ENCODE results near the gene TARS2. TPM values are rescaled to one million over a fixed set of nuclear protein-coding genes. Genes with fewer than 3 reads are reported as not detected.

Gene TARS2
- polyA plus RNA-seq, 1 experiment = 14.6 TPM

- POLR2A ChIA-PET = interaction anchor here (0.7 to 1.1 kb wide), 3 partner anchors 12 to 33 kb away, joined by 3 to 4 read pairs (median 4); partner anchors contain the start of gene FALEC
- H3K27ac ChIP-seq (ENCODE audit: low read depth, low read length) = peak within 1 kb of the TSS; percentile 61
- no peak for DNase-seq (ENCODE audit: low read depth, low spot score)
Observed at GRCh38 chr1:150548632-150549495, 61.6 kb downstream of the TARS2 start, which contains the start of gene ADAMTSL4. TSS of gene ADAMTSL4 (plus strand) at chr1:150549408. CDS start at chr1:150552289, 2,881 bp downstream.

GRCh38 chr1:150549496-150550221 is 62.4 kb downstream of the TARS2 start:
- no peaks in the 10 kb centered on the region for H3K9me3 ChIP-seq (ENCODE audit: control insufficient read depth, insufficient read depth, low read length)
- 0 out of 2 replicates have a peak, but pooled peaks have one; percentile 4 for TF ChIP-seq CTCF (IDR thresholded peaks at IDR 0.05; ENCODE audit: low read depth, low read length)
- DNase-seq (ENCODE audit: low read depth, low spot score) = no peak
- no peak overlapping the region for H3K27ac ChIP-seq (ENCODE audit: low read depth, low read length)
- peak overlapping the region; percentile 64 for H3K4me3 ChIP-seq (ENCODE audit: low read depth, low read length)
- POLR2A ChIA-PET = no interaction called here
- CTCF ChIA-PET = interaction anchor here (0.7 to 7.2 kb wide), 2 partner anchors 11 to 255 kb away, joined by 7 to 64 read pairs; no protein-coding TSS in a partner anchor
- no peaks in the 10 kb centered on the region for H3K27me3 ChIP-seq (ENCODE audit: control insufficient read depth, insufficient read depth, low read length)

More at GRCh38 chr1:150548632-150549495, 61.6 kb downstream of the TARS2 start, which contains the start of gene ADAMTSL4:
- Histone ChIP-seq H3K4me3 (ENCODE audit: low read depth, low read length) (peak within 1 kb of the TSS; percentile 64), H3K9me3 (ENCODE audit: control insufficient read depth, insufficient read depth, low read length) (no peaks in the 10 kb centered on the region), H3K27me3 (ENCODE audit: control insufficient read depth, insufficient read depth, low read length) (no peaks in the 10 kb centered on the region)
- CTCF ChIA-PET = interaction anchor here (0.6 to 7.2 kb wide), 5 partner anchors 11 to 255 kb away, joined by 3 to 64 read pairs (median 7); no protein-coding TSS in a partner anchor
- TF ChIP-seq CTCF (IDR thresholded peaks at IDR 0.05; ENCODE audit: low read depth, low read length) = 0 out of 2 replicates have a peak, but pooled peaks have one; percentile 10

- H3K4me3 ChIP-seq (ENCODE audit: low read depth, low read length) = no peak overlapping the region; the same call in 1 of the 2 replicates
- no peak overlapping the region for H3K27ac ChIP-seq (ENCODE audit: low read depth, low read length)
- CTCF ChIA-PET = interaction anchor here (7.2 kb wide), 1 partner anchor 10 kb away, joined by 64 read pairs; no protein-coding TSS in a partner anchor
Observed at GRCh38 chr1:150550222-150551050, 63.2 kb downstream of the TARS2 start.

More at GRCh38 chr1:150550222-150551050, 63.2 kb downstream of the TARS2 start:
- no peaks in the 10 kb centered on the region for H3K27me3 ChIP-seq (ENCODE audit: control insufficient read depth, insufficient read depth, low read length)
- DNase-seq (ENCODE audit: low read depth, low spot score) = no peak
- no peaks in the 10 kb centered on the region for H3K9me3 ChIP-seq (ENCODE audit: control insufficient read depth, insufficient read depth, low read length)
- TF ChIP-seq CTCF (IDR thresholded peaks at IDR 0.05; ENCODE audit: low read depth, low read length) = no peak
- POLR2A ChIA-PET = interaction anchor here (1.7 kb wide), 1 partner anchor 29 kb away, joined by 3 read pairs; the partner anchor contains the start of gene MCL1
